GM10847 (cell line): Measurements from ENCODE around the gene ATP6V0E2.

Experiments
- POLR2A ChIP-seq: IDR thresholded peaks from 2 replicates; pipeline ENCODE4 v1.6.1; 2011; ENCODE audit not compliant: insufficient read length; ENCODE audit errors: extremely low read depth

Gene ATP6V0E2

DNA sequence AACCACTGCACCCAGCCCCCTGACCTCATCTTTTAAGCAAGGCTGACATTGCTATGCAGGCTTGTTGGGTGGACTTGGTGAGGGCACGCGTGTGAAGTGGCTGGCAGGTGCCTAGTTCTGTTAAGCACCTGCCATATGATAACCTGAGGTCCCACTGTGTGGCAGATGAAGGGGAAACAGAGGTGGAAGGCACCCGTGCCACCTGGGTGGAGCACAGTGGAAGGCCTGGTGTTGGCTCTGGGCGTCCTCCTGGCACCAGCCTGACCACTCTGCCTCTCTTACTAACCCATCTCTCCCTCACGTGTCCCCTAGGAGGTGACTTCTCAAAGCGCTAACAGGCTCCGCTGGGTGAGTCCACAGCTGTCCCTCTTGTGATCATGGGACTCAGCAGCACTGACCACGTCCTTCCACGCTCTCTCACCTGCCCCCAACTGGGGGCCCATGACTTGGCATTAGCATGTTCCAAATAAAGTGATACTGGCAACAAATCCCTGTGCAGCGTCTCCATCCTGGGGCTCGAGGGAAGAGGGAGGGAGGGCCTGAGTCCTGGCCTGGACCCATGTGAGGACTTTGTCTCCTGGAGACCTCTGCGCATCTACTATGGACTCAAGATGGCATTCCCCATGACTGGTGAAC, 40.2 kb upstream of the ATP6V0E2 start:
- TF ChIP-seq POLR2A: no peak

DNA sequence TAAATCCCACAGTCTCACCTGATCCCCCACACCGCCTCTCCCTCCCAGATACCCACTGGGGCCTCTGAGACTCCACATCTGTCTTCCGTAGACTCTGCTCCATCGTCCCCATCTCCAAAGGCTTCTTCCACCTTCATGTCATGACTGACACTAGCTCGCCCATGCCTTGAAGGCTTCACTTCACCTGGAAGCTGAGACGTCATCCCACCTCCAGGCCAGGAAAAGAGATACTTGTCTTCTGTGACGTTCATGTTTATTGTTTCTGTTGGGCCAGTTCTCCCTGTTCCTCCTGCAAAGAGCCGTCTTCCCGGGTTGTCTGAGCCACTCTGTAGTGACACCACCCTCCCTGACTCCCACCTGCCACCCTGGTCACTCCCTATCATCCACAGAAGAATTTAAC, 39.2 kb upstream of the ATP6V0E2 start:
- TF ChIP-seq POLR2A: no peak

DNA sequence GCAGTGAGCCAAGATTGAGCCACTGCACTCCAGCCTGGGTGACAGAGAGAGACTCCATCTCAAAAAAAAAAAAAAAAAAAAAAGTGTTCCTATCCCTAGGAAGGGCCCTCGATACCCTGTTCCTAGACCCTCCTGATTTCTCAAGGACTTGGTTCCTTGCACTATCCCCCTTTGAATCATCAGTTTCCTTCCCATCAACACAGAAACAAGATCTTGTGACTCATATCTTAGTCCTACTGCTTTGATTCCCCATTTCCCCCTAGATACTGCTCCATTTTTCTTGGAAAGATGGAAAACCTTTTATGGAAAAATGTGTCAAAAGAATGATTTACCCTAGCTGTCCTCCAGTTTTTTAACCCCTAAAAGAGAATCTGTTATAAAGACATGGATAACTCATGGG, 37.3 kb upstream of the ATP6V0E2 start:
- TF ChIP-seq POLR2A: no peak

DNA sequence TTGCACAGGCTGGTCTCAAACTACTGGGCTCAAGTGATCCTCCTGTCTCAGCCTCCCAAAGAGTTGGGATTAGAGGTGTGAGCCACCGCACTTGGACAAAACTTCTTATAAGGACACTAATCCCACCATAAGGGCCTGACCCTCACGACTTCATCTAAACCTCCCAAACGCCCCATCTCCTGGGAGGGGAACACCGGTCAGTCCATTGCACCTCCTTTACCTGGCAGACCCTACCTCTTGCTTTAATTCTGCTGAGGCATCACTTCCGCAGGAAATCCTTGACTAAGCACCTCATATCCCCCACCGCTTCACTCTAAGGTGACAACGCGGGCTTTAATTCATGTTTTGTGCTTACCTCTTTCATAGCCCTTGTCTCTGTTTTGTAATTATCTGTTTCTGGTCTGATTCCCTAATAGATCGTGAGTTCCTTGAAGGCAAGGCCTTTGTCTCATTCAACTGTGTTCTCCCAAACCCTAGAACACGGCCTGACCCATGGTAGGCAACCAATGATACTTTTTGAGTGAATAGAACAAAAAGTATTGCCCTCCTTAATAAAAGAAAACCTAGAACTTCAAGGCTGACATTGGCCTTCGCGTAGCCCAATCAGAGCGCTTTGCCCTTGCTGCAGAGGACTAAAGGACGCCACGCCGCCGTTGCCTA, 36.1 kb upstream of the ATP6V0E2 start:
- TF ChIP-seq POLR2A: no peak

DNA sequence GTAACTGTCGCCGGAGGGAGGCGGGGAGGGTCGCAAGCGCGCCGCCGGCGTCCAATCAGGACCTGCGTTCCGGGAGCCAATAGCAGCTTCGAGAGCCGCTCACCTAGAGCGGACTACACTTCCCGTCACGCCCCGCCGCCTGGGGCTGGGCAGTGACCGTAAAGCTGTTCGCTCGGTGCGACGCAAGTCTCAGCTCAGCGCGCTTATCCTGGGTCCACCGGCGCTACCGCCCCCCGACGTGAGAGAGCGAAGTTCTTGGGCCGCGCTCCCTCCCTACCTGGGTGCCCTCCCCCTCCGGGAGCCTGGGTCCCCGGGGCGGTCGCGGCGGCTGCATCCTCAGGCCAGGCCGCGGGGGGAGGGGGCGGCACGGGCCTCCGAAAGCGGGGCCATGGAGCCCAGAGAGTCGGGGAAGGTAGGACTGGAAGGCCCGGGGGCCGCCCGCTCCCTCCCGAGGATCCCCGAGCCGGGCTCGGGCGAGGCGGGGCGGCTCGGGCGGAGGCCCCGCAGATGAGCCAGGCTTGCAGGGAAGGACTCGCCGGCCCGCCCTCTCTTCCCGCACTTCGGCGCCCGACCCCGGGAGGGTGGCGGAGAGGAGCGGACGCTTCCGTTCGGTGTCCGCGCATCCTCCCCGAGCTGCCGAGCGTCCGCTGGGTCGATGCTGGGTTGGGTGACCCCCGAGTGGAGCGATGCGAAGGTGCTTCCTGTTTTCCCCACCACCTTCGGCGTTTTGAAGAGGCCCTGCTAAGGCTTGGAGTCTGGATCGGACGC, 35.4 kb upstream of the ATP6V0E2 start, which contains the start of gene ZNF862:
ZNF862 (plus strand) TSS at position 152 of the 768 bp plus-strand sequence; CDS start at position 389, 237 bp downstream.
- peak; percentile 50 for TF ChIP-seq POLR2A

DNA sequence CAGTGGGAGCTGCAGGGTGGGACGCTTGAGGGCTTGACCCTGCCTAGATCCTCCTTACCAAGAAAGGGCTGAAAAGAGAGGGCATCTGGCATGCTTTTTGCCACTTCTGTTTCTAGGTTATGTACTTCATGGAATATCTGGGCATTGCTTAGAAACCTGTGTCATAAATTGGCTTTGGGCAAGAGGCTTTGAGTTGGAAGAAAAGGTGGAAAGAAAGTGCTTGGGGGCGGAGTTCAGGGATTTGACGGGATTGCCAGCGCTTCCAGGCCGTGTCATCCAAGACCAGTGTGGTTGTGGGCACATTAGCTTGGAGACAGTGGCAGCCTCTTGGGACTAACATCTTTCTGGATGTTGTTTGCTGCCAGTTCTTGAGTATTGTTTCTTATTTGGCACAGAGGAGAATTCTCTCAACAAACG, 34.8 kb upstream of the ATP6V0E2 start:
- TF ChIP-seq POLR2A: no peak

DNA sequence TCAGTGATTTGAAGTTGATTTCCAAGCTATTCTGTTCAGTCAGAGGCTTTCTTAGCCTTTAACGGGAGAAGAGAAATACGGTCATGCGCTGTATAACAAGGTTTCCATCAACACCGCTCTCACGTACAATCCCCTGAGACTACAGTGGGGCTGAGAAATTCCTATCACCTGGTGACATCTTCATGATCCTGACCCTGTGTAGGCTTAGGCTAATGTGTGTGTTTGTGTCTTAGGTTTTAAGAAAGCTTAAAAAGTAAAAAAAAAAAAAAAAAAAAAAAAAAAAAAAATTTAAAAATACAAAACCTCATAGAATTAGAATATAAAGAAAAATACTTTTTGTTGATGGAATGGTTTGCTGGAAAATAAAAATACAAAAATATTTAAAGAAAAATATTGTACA, 33.8 kb upstream of the ATP6V0E2 start:
- TF ChIP-seq POLR2A: no peak

DNA sequence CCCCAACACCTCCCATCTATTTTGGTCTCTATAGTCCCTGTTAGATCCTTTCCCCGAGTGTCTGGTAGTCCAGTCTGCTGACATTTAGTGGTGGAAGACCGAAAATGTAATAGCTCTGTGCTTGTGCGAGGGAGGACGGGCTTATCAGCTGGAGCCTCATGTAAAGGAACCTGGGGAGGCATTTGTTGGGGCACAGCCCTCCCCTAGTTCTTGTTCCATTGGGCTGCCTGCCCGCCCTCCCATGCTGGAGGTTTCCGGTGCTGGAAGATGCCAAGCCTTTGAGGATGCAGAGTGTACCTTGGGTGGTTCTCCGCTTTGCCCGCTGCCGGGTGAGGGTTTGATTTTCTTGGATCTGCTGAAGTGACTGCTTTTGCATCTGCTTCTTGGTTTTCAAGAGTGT, 30.2 kb upstream of the ATP6V0E2 start:
- TF ChIP-seq POLR2A: no peak

DNA sequence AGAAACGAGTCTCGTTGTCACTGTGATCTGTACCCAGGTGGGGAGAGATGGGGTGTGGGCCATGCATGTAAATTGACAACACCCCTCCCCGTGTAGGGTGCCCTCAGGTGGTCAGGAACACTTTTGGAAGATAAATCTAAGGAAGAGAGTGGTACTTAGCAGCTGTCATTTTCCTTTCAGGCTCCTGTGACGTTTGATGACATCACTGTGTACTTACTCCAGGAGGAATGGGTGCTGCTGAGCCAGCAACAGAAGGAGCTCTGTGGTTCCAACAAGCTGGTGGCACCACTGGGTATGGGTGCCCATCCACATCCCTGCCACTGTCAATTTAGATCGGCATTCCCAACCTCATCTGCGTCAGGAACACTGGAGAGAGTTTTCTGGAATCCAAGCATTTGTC, 29.3 kb upstream of the ATP6V0E2 start:
- no peak for TF ChIP-seq POLR2A

DNA sequence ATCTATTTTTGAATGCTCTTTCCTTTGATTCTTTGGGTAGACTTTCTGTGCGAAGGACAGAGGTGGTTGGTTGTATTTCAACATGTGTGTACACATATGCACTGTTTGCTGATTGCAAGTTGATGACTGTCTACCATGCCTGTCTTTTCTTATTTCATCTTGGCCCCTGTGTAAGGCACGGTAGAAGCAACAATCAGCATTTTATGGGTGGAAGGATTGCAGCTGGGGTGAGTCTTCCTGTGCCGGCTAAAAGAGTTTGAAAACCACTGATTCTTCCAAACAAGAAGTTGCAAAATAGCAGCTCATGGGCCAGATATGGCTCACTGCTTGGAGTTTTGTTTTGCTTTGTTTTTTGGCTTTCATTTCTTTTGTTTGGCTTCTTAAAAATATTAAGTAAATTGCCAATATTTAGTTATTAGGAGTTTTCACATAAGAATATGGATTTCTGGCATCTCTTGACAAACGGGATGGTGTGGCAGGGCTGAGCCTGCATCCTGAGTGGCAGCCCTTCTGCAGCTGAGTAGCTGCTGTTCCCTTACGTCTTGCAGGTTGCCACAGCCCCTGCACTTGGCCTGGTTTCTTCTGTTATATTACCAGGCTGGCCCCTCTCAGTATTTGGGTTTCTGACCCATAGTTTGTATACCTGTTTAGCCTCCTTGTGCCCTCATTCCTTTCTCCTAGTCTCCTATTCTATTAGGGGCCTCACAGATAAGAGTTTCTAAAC, 28.4 kb upstream of the ATP6V0E2 start:
- no peak for TF ChIP-seq POLR2A

DNA sequence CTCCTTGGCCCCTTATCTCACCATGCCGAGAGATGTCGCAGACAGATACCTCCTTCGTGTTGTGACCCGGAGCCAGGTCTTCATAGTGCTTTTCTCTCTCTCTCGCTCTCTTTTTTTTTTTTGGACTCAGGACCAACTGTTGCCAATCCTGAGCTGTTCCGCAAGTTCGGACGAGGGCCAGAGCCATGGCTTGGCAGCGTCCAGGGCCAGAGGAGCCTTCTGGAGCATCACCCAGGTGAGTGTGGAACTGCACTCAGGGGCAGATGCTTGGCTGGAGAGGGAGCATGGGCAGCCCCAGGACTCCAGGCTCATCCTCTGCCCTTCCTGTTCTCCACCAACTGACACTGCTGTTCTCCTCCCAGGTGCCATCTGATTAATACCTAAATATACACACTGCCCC, 27.7 kb upstream of the ATP6V0E2 start:
- TF ChIP-seq POLR2A: no peak

DNA sequence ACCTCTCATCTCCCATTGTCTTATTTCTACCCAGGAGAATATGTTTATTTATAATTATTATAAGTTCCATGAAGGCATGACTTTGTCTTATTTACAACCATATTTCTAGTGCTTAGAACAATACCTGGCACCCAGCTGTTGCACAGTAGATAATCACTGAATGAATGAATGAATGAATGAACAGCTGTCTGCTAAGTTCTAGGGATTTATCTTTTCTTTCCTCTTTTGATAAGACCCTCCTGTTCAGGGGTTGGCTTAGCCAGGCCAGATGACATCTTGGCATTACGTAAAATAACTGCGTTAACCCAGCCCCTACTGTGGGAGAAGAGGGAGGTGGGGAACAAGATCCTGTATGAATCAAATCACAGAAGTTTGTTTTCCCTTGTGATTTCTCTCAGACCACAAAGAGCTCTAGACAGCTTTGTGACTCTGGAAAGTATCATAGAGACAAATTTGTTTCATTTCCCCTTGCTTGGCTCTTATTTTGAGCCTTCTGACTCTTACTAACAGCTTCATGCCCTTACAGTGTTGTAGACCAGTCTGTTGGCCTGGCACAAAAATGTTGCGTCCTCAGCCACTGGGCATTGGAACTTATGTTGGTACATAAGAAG, 27.2 kb upstream of the ATP6V0E2 start:
- no peak for TF ChIP-seq POLR2A

DNA sequence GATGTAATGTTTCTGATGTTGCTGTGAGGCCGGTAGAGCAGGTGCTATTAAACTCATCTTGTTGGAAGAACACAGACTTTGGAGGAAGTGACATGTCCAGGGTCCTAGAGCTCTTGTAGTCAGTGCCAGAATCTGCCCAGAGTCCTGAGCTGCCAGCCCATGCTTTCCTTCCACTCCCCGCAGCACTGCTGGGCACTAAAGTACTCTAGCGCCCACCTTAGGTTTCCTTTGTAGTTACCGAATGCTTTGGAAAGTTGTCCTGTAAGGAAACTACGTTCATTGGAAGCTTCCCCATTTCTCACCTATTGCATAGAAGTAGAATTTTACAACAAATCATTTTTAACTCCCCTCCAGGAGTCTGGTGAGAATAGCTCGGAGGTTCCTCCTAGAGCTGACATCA, 24.6 kb upstream of the ATP6V0E2 start:
- TF ChIP-seq POLR2A: no peak

DNA sequence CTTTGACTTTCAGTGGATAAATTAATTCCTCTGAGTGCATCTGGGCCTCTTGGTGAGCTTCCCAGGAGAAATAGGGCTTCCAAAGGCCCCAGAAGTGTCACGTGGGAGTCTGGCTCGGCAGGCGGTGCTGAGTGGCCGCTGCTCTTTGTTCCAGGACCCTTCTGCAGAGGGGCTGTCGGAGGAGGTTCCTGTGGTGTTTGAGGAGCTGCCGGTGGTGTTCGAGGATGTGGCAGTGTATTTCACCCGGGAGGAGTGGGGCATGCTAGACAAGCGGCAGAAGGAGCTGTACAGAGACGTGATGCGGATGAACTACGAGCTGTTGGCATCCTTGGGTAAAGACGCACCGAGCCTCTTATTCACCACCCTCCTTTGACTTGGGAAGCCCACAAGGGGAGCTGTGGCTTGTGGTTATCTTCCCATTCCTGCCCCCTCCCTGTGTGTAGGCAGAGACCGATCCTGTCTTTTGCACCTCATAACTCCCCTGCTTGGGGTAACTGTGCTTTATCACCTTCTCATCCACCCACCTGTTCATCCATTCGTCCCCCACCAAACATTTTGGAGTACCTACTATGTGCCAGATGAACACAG, 23.7 kb upstream of the ATP6V0E2 start:
- no peak for TF ChIP-seq POLR2A

DNA sequence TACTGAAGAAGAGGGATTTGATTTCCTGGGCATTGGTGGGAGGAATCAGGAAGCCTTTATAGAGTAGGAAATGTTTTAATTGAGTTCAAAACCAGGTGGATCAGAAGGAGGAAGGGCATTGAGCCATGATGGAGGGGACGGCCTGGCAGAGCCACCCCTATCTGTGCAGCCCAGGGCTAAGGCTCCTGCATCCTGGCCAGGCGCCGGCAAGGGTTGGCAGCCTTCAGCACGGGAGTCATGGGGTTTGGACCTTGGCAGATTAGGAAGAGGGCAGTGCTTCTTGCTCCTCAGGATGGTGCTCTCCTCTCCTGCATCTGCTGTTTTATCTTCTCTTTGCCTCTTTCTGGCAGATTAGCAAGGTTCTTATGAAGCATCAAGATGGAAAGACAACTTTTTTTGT, 23.1 kb upstream of the ATP6V0E2 start:
- TF ChIP-seq POLR2A: no peak

DNA sequence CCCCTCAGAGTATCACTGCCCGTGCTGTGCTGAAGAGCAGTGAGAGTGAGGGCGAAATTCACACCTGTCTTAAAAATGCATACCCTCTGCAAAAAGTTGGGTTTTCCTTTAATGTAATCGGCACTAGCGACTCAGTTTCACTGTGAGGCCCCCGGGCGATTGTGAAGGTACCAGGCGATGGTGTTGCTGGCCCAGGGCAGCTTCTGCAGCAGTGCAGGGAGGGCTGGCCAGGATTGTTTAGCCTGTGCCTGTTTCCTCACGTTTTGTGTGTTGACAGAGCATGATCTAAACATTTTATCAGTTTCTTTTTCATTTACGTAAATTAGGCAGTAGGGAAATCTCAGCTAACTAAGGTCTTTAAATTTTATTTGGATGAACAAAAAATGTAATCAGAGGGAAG, 22.3 kb upstream of the ATP6V0E2 start:
- TF ChIP-seq POLR2A: no peak
